Duodenal mucosa (tissue), 2 donors: ENCODE results near the gene WWTR1.

Source experiments
- H3K27ac ChIP-seq: one replicate; pipeline ENCODE4 v1.7.0; 2013; ENCODE audit warnings: low read depth, low read length
- H3K27me3 ChIP-seq, 2 donors: one replicate each; pipeline ENCODE4 v1.7.0; 2013; ENCODE audit warnings: low read length in 2 of 2, control low read depth in 1 of 2; ENCODE audit not compliant: insufficient read depth in 2 of 2, control insufficient read depth in 1 of 2
- H3K36me3 ChIP-seq, 2 donors: one replicate each; pipeline ENCODE4 v1.7.0; 2013; ENCODE audit warnings: low read length in 2 of 2, control low read depth in 1 of 2; ENCODE audit not compliant: insufficient read depth in 2 of 2, control insufficient read depth in 1 of 2
- H3K4me1 ChIP-seq, 2 donors: one replicate each; pipeline ENCODE4 v1.7.0; 2013; ENCODE audit warnings: low read length in 2 of 2, control low read depth in 1 of 2; ENCODE audit not compliant: insufficient read depth in 2 of 2, control insufficient read depth in 1 of 2
- H3K4me3 ChIP-seq, 2 donors: one replicate each; pipeline ENCODE4 v1.7.0; 2013; ENCODE audit warnings: low read length in 2 of 2, low read depth in 1 of 2
- H3K9ac ChIP-seq, 2 donors: one replicate each; pipeline ENCODE4 v1.7.0; 2013; ENCODE audit warnings: low read length in 2 of 2, low read depth in 1 of 2
- H3K9me3 ChIP-seq, 2 donors: one replicate each; pipeline ENCODE4 v1.7.0; 2013; ENCODE audit warnings: low read length in 2 of 2, control low read depth in 1 of 2; ENCODE audit not compliant: control insufficient read depth in 1 of 2

The WWTR1 gene

GRCh38 chr3:149657926-149658743 is at the start of gene WWTR1:
WWTR1 (minus strand) TSS chr3:149658025; CDS start chr3:149657306, 719 bp downstream.
- Histone ChIP-seq H3K27me3 (peaks cover 17 to 23% of the 10 kb centered on the region in 2 donors), H3K4me3 (peak within 1 kb of the TSS; percentile 70 to 77), H3K9me3 (no peaks in the 10 kb centered on the region), H3K4me1 (peaks cover 6 to 12% of the 10 kb centered on the region in 2 donors), H3K9ac (peak within 1 kb of the TSS; percentile 71 to 81), H3K27ac (peak within 1 kb of the TSS; percentile 91), H3K36me3 (no peaks in the 10 kb centered on the region)

GRCh38 chr3:149706905-149707304 is 49.1 kb upstream of the WWTR1 start:
- no peak overlapping the region for H3K9ac ChIP-seq
- H3K27ac ChIP-seq, result no peak overlapping the region
- no peaks in the 10 kb centered on the region for H3K36me3 ChIP-seq
- no peaks in the 10 kb centered on the region for H3K4me1 ChIP-seq
- H3K4me3 ChIP-seq, result no peak overlapping the region
- no peaks in the 10 kb centered on the region for H3K9me3 ChIP-seq
- no peaks in the 10 kb centered on the region for H3K27me3 ChIP-seq

- Histone ChIP-seq H3K27me3 (no peaks in the 10 kb centered on the region), H3K4me3 (no peak overlapping the region), H3K9me3 (no peaks in the 10 kb centered on the region), H3K9ac (no peak overlapping the region), H3K27ac (no peak overlapping the region), H3K36me3 (no peaks in the 10 kb centered on the region), H3K4me1 (no peaks in the 10 kb centered on the region)
Measured at GRCh38 chr3:149705416-149705815, 47.6 kb upstream of the WWTR1 start.

- Histone ChIP-seq H3K27me3 (no peaks in the 10 kb centered on the region), H3K36me3 (no peaks in the 10 kb centered on the region), H3K27ac (no peak overlapping the region)
Measured at GRCh38 chr3:149703466-149703865, 45.6 kb upstream of the WWTR1 start.

GRCh38 chr3:149702691-149703441 is 45.0 kb upstream of the WWTR1 start:
- Histone ChIP-seq H3K9me3 (peaks cover 6 to 12% of the 10 kb centered on the region in 2 donors), H3K9ac (no peak overlapping the region), H3K27me3 (no peaks in the 10 kb centered on the region), H3K36me3 (no peaks in the 10 kb centered on the region), H3K4me1 (no peaks in the 10 kb centered on the region), H3K27ac (no peak overlapping the region), H3K4me3 (no peak overlapping the region)

More at GRCh38 chr3:149703466-149703865, 45.6 kb upstream of the WWTR1 start:
- H3K9ac ChIP-seq, result no peak overlapping the region
- peaks cover 4 to 6% of the 10 kb centered on the region in 2 donors for H3K9me3 ChIP-seq
- H3K4me1 ChIP-seq, result no peaks in the 10 kb centered on the region
- H3K4me3 ChIP-seq, result no peak overlapping the region

- Histone ChIP-seq H3K27me3 (no peaks in the 10 kb centered on the region), H3K9me3 (peaks cover 8 to 14% of the 10 kb centered on the region in 2 donors), H3K36me3 (no peaks in the 10 kb centered on the region), H3K4me3 (no peak overlapping the region), H3K4me1 (no peaks in the 10 kb centered on the region), H3K27ac (no peak overlapping the region), H3K9ac (no peak overlapping the region)
Measured at GRCh38 chr3:149701977-149702350, 44.1 kb upstream of the WWTR1 start.

GRCh38 chr3:149701206-149701976 is 43.6 kb upstream of the WWTR1 start:
- H3K9ac ChIP-seq, result no peak overlapping the region
- no peaks in the 10 kb centered on the region for H3K27me3 ChIP-seq
- peaks cover 8 to 14% of the 10 kb centered on the region in 2 donors for H3K9me3 ChIP-seq
- H3K27ac ChIP-seq, result peak overlapping the region; percentile 69
- no peaks in the 10 kb centered on the region for H3K36me3 ChIP-seq
- H3K4me3 ChIP-seq, result no peak overlapping the region
- H3K4me1 ChIP-seq, result no peaks in the 10 kb centered on the region

- no peaks in the 10 kb centered on the region for H3K4me1 ChIP-seq
- H3K36me3 ChIP-seq, result no peaks in the 10 kb centered on the region
- no peak overlapping the region for H3K9ac ChIP-seq
- no peak overlapping the region for H3K27ac ChIP-seq
- no peaks in the 10 kb centered on the region for H3K9me3 ChIP-seq
- no peaks in the 10 kb centered on the region for H3K27me3 ChIP-seq
- no peak overlapping the region for H3K4me3 ChIP-seq
Measured at GRCh38 chr3:149688122-149688757, 30.4 kb upstream of the WWTR1 start.

- no peaks in the 10 kb centered on the region for H3K9me3 ChIP-seq
- no peak overlapping the region for H3K4me3 ChIP-seq
- no peaks in the 10 kb centered on the region for H3K36me3 ChIP-seq
- H3K9ac ChIP-seq, result no peak overlapping the region
- H3K27ac ChIP-seq, result no peak overlapping the region
- no peaks in the 10 kb centered on the region for H3K4me1 ChIP-seq
- no peaks in the 10 kb centered on the region for H3K27me3 ChIP-seq
Measured at GRCh38 chr3:149686996-149687395, 29.2 kb upstream of the WWTR1 start.
